GM19452 (cell line): ENCODE data around the gene AGAP5.
"Not testable (repeated sequence)": the region's sequence is repeated elsewhere in the genome, so short reads cannot be mapped to it uniquely, and the experiment has no call there.

ENCODE experiments used
- ATAC-seq: cut with Tn5 transposase; IDR thresholded peaks from one replicate; pipeline ENCODE4 v1.9.1; 2021; ENCODE audit not compliant: unreplicated experiment

Gene AGAP5

DNA sequence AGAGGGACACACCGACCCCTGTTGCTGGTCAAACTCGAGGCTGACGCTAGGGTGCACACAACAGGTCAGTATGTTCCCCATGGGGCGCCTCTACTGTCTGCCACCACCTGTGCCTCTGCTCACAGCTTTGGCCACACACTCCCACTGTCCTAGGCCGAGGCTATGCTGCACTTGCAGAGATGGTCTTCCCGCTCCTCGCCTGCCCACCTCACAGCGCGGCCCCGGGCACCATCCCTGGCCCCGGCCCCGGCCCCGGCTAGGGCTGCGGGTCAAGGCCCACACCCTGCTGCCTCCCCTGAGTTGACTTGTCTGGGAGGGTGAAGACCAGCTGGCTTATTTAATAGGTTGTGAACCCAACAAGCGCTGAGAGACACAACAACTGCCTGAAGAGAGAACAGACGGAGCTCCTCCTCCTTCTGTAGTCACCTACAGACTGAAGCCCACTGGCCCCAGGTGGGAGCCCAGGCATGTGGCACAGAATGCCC is at the start of gene AGAP5:
Gene AGAP5, minus strand, starts transcription at position 435 of the 485 bp plus-strand sequence. Its CDS starts 354 bp downstream, at position 81.
- not testable (repeated sequence) for ATAC-seq

DNA sequence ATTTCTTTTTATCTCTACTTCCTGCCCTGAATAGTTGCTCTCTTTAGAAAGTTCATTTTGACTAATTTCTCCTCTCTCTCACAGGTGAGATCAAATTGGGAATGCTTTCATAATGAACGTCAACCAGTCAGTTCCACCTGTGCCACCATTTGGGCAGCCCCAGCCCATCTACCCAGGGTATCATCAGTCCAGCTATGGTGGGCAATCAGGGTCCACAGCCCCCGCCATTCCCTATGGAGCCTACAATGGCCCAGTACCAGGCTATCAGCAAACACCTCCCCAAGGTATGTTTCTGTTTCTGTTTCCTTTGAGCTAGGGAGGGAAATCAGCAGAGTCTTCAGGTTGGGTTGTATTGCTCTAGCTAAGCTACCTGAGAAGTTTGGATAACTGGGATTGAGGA is 48.8 kb upstream of the AGAP5 start:
- no peak for ATAC-seq

DNA sequence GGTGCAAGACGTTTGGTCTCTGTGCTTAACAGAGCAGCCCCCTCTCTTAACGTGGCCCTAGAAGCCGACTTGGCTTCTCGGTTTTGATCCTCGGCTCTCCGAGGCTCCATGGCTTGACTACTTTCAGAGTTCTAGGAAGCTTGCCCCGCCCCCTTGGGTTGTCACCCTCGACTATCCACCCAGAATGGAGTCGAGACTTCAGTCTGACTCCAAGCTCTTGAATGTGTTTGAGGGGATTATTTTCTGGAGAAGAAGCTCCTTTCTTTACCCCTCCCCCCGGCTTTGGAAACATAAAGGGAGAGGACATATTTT is 46.7 kb upstream of the AGAP5 start:
- peak; percentile 22 for ATAC-seq

DNA sequence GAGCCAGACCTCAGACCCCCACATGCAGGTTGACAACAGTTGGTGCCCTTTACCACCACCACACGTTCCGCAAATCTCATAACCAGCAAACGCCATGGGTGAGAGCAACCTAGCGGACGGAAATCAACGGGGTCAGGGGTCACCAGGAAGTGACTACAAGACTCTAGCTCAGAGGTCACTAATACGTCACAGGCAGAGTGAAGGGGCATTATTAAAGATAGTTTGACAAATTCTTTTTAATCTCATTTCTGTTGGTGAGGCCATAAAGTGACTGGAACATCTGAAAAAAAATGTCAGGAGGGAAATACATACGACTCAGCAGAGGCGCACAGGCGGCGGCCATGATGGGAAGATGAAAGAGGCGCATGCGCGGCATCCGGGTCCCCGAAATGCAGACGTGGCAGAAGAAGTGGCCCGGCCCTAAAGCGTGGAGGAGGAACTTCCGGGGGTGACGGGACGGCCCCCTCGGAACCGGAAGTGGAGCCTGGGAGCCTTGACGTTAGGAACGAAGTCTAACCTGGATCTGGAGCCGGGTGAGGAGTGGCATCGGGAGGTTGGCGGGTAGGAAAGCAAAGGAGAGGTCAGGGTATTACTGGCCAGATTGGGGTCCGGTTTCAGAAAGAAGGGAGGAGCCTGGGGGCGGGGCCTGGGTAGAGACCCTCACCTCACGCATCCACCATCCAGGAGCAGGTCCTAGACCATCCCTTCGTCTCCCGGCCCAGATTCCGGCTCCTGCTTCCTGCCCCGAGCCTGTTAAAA is 46.2 kb upstream of the AGAP5 start, which contains the start of gene SEC24C:
Gene SEC24C, plus strand, starts transcription at position 468 of the 759 bp plus-strand sequence. CDS start 2,461 bp downstream, outside the sequence.
- peak; percentile 91 for ATAC-seq

DNA sequence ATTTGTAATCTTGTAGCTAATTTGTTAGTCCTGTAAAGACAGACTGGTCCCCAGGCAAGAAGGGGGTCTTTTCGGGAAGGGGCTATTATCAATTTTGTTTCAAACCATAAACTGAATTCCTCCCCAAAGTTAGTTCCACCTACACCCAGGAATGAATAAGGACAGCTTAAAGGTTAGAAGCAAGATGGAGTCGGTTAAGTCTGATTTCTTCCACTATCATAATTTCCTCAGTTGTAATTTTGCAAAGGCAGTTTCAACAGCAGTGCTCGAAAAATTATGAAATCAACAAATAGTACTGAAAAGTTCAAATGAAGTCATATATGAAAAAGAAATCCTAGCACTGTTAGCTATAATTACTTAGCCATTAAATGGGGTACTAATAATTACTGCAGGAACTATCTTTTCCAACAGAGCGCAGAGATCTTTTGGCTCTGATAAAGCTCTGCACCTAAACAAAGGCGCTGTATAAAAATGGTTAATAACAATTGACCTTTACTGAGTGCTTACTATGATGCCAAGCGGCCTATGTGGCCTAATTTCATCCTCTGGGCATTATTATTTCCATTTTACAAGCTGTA is 45.5 kb upstream of the AGAP5 start:
- ATAC-seq = no peak

DNA sequence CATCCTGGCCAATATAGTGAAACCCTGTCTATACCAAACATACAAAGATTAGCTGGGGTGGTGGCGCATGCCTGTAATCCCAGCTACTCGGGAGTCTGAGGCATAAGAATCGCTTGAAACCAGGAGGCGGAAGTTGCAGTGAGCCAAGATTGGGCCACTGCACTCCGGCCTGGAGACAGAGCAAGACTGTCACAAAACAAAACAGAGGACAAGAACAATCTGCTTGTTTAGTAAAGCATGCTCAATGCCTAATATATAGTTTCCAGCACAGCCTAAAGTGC is 44.5 kb upstream of the AGAP5 start:
- ATAC-seq = no peak

DNA sequence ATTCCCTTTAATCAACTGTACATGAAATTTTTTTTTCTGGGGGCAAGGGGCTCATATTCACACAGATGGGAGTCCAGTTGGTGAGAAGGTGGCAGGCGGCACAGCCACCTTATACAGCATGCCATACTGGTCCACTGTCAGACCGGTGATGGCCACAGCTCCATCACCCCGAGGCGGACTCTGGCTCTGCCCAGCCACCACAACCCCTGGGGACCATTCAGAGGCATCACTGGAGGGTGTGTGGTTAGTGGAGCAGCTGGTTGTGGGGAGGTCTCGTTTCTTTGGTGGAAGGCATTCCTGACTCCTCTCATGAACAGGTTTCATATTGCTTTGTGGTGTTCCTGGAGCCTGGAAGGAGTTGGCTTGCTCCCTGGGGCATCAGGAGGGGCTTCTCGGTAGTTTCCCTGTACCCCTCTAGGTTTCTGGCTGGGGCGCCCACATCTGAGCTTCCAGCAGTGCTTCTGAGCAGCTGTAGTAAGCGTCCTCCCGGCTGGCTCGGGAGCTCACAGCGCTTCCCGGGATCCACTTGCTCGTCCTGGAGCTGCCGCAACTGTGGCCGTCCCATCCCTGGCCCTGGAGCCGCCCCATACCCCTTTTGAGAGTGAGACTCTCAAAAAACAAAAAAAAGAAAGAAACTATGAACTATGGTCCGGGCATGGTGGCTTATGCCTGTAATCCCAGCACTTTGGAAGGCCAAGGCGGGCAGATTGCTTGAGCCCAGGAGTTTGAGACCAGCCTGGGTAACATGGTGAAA is 42.8 kb upstream of the AGAP5 start:
- ATAC-seq = not testable (repeated sequence)

DNA sequence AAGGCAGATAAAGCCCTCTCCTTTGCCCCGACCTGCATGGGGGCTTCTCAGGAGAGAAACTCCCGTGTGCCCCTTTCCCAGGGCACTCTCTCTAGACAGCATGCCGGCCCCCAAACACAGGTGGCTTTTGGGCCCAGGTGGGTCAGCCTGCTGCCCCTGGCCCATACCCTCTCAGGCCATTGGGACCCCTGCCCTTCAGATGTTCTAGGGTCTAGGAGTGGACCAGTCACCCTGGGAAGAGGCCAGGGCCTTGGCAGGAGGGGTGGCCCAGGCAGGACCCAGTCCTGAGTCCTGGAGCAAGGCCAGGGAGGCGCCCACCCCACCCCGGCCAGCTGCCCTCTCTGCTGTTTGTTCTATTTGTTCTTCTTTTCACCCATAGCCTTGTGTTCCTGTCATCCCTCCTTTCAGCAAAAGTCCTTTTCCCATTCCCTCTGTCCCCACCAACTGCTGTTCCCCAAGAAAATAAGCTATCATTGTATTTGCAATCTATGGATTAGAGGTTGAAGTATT is 36.9 kb upstream of the AGAP5 start:
- ATAC-seq = no peak

DNA sequence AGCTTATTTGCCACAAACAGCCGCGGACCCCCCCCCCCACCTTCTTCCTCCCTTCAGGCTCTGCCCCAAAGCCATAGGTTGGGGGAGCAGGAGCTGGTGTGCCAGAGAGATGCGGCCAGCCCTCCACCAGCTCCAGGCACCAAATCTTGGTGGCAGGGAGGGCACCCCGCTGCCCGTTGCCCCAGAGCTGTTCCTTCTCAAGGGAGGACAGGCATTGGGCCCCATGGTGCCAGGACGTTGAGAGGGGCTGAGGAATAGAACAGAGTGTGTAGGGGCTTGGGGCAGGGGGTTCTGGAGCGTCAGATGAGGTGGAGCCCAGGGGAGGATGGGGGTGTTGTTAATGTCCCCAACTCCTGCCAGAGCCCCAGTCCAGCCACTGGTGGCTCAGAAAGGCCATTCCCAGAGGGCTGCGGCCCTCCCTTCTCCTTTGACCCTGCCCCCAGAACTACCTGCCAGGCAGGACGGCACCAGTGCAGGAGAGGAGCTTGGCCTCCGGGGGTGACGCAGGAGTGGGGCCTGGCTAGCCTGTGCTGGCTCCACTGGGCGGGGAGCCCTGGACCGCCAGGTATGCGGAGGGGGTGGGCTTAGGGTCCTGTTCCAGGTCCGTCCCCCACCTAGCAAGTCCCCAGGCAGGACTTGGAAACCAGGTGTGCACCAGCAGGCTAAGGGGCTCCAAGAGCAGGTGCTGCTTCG is 36.3 kb upstream of the AGAP5 start:
- no peak for ATAC-seq

DNA sequence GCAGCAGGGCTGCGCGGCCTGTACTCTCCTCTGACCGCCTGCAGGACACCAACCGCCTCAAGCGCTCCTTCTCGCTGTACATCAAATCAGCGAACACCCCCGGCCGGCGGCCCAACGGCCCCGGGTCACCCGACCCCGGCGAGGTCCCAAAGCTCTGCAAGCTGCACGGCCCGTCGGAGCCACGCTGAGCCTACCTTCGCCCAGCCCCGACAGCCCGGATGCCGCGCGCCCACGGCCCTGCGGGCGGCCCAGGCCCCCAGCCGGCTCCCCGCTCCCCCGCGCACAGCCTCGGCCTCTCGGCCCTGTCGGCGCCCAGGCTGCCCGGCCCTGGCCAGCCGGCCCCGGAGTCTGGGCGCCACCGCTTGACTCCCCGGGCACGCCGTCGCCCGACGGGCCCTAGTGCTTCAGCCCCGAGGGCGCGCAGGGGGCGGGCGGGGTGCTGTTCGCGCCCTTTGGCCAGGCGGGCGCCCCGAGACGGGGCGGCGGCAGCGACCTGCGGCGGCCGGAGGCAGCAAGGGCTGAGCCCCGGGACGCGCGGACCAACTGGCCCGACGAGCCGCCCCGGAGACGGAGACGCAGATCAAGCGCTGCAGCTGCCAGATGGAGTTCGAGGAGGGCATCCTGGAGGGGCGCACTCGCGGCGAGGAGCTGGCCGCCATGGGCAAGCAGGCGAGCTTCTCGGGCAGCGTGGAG is 35.2 kb upstream of the AGAP5 start:
- no peak for ATAC-seq

DNA sequence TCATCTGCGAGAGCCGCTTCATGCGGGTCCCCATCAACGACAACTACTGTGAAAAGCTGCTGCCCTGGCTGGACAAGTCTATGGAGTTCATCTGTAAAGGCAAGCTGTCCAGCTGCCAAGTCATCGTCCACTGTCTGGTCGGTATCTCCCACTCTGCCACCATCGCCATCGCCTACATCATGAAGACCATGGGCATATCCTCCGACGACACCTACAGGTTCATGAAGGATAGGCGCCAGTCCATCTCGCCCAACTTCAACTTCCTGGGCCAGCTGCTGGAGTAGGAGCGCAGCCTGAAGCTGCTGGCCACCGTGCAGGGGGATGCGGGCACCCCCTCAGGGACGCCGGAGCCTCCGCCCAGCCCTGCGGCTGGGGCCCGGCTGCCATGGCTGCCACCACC is 34.5 kb upstream of the AGAP5 start:
- no peak for ATAC-seq

DNA sequence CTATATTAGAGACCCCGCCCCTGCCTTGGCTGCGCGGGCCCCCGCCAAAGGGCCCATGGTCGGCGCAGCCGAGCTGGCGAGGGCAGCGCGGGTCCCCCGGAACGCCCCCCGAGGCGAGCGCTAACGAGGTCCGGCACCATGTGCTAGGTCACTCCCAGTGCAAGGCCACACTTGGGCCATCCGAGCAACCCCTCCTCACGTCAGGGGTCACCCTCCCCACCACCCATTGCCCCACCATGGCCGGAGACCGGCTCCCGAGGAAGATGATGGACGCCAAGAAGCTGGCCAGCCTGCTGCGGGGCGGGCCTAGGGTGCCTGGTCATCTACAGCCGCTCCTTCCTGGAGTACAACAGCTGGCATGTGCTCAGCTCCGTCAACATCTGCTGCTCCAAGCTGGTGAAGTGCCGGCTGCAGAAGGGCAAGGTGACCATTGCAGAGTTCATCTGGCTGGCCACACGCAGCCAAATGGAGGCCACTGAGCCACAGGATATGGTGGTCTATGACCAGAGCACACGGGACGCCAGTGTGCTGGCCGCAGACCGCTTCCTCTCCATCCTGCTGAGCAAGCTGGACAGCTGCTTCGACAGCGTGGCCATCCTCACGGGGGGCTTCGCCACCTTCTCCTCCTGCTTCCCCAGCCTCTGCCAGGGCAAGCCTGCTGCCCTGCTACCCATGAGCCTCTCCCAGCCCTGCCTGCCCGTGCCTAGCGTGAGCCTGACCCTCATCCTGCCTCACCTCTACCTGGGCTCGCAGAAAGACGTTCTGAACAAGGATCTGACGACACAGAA is 33.9 kb upstream of the AGAP5 start:
- no peak for ATAC-seq

DNA sequence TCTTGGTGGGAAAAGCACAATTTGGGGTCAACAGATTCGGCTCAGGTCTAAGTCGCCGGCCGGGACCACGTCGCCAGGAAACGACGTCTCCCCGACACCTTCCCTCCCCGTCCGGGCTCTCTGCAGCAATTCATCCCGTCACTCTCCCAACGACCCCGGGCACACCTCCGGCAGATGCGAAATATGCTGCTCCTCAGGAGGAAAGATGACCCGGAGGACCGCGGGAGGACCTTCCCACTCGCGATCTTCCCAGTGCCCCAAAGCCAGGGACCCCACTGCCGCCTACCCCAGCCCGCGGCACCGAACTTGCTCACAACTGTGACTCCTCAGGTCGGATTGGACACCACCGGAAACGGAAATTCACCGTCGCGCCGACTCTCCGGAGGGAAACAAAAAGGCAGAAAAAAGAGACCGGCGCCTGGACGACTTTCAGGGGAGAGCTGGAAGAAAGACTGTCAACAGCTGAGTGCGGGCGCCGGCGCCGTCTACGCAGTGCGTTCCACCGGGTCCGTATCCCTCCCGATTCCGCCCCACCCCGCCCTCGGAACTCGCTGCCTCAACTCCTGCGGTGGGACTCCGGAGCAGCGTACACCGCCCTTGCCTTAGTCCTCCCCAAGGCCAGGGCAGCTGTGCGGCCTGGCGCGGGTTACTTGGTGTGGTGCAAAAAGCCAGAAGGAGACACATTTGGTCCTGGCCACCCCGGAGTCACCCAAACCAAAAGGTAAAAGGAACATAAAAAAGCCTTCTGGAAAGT is 32.4 kb upstream of the AGAP5 start:
- peak; percentile 83 for ATAC-seq

DNA sequence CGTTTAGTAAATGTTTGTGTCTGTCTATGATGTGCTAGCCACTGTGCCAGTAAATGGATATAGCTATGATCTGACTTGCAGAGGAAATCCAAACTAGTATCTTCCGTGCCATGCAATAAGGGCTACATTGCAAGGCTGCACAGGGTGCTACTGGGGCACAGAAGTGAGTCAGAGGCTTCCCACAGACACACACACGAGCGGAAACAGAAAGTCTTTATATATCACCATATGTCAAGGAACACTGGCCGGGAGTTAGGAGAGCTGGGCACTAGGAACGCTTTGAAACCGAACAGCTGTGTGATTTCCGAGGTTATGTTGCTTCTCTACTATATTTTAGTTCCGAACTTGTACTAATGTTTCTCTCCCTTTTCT is 31.9 kb upstream of the AGAP5 start:
- not testable (repeated sequence) for ATAC-seq

DNA sequence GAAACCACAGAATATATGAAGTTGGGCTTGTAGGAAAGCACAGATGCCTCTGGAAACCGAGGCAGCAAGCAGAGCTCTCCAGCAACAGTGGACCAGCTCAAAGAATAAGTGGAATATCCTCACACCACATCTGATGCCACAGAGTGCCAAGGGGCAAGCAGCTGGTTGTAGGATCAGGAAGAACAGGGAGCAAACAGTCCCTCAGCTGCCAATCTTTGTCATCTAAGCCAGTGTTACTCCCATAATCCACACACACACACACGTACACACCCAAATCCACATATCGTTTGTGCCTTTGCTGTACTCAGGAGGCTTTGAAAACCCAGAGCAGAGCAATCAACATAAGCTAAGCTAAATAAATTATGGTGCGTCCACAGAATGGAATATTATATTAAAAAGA is 25.6 kb upstream of the AGAP5 start:
- ATAC-seq = no peak

DNA sequence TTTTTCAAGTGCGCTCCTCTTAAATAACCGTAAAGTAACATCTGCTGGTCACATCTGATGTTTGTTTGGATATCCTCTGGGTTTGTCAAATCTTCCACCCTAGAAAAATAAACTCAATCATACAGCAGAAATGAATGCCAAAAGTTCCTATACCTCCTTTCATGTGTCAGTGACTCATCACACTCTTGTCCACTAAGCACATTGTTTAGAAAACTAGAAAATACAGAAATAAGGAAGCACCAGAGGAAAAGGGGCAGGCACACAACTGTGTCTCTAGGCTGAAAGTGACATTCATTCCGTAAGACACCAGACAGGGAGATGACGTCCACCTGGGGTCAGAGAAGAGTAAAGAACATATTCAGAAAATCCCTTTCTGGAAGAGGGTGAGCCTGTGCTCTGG is 22.7 kb upstream of the AGAP5 start:
- not testable (repeated sequence) for ATAC-seq

DNA sequence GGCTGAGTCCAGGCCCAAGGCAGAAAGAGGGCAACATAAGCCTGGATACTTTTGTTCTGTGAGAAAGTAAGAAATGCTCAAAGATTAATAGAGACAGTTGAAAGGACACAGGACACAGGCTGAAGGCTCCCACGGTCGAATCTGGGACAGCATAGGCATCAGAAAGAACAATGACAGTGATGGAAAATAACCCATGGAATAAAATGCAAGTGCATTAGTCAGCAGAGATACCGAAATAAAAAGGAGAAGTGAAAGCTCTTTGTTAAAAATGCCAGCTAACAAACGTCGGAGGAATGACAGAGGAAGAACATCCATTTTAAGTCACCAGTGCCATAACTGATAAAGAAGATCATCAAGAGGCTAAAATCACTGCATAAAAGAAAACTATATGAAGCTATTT is 19.6 kb upstream of the AGAP5 start:
- no peak for ATAC-seq

DNA sequence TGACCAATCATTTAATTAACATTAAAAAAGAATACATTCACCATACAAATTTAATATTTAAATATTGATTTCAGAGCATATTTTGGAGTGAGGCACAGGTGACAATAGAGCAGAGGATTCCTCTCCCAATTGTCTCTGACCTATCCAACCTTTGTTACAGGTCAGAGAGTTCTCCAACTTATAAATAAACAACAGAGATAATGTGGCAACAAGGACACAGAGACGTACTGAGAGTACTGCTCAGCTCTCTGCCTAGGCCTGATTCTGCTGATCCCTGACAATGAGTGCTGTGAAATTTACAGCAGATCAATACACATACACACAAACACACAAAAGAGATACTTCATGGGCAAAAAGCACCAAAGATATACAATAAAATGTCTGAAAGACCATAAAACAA is 18.3 kb upstream of the AGAP5 start:
- ATAC-seq = no peak
